ENCODE results near the gene DOK6. TPM values are rescaled to one million over a fixed set of nuclear protein-coding genes. Genes with fewer than 3 reads are reported as not detected.

The DOK6 gene
- total RNA-seq, 1 donor, result 2.1 TPM

DNA sequence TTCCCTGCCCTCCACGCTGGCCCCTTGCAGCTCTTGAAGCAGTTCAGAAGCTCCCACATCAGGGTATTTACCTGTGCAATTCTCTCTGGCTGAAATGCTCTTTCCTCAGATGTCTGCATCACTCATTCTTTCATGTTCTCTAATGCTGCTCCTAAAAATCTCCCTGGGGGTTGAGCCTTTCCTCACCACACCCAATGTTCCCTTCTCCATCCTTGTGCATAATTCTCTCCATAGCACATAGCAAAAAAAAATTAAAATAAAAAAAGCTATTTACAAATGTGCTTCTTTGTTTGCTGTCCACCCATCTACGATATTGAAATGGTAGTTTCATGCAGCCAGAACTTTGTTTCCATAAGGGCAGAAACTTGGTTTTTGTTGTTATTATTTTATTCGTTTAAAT is 155.5 kb downstream of the DOK6 start:
- DNase-seq (ENCODE audit: low read depth), result no peak
- TF ChIP-seq, protein P1, sequence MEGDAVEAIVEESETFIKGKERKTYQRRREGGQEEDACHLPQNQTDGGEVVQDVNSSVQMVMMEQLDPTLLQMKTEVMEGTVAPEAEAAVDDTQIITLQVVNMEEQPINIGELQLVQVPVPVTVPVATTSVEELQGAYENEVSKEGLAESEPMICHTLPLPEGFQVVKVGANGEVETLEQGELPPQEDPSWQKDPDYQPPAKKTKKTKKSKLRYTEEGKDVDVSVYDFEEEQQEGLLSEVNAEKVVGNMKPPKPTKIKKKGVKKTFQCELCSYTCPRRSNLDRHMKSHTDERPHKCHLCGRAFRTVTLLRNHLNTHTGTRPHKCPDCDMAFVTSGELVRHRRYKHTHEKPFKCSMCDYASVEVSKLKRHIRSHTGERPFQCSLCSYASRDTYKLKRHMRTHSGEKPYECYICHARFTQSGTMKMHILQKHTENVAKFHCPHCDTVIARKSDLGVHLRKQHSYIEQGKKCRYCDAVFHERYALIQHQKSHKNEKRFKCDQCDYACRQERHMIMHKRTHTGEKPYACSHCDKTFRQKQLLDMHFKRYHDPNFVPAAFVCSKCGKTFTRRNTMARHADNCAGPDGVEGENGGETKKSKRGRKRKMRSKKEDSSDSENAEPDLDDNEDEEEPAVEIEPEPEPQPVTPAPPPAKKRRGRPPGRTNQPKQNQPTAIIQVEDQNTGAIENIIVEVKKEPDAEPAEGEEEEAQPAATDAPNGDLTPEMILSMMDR (IDR thresholded peaks at IDR 0.05; ENCODE audit: insufficient read depth, low read length), result no peak
- H3K4me3 ChIP-seq (ENCODE audit: low read depth, low read length), result no peak overlapping the region

DNA sequence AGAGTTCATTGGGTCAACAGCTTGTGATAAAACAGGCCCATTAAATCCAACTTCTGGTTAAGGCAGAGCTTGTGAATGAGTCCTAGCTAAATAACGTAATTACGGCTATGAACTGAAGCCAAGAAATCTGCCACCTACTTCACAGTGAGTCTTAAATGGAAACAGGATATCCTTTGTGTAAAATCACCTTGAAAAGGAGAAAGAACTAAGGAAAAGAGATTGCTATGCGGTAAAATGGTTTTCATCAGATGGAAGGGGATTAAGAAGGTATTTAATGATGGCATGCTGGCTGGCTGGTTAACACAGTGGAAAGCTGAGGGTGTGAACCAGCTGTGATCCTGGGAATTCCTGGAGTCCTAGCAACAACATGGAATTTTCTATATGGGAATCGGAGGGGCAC is 156.6 kb downstream of the DOK6 start:
- no peak overlapping the region for H3K4me3 ChIP-seq (ENCODE audit: low read depth, low read length)
- DNase-seq (ENCODE audit: low read depth), result no peak
- TF ChIP-seq, protein P1 (IDR thresholded peaks at IDR 0.05; ENCODE audit: insufficient read depth, low read length), result no peak

DNA sequence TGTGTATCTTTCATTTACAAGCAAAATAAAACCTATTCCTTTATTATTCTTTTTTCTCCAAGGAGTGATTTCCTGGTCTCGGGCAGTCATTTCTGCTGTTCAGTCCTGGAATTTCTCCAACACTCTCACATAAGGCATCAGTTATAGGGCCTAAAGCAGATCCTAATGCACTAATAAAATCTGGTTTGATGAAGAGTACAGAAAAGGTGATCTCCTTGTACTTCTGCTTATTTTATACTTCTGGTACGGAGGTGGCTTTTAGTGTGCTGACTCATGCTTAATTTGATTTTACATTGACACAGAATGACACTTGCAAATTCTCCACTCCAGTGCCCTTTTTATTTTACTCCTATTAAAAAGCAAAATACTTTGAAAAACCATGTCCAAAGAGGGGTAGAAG is 157.4 kb downstream of the DOK6 start:
- H3K4me3 ChIP-seq (ENCODE audit: low read depth, low read length), result no peak overlapping the region
- no peak for DNase-seq (ENCODE audit: low read depth)
- TF ChIP-seq, protein P1 (IDR thresholded peaks at IDR 0.05; ENCODE audit: insufficient read depth, low read length), result no peak

DNA sequence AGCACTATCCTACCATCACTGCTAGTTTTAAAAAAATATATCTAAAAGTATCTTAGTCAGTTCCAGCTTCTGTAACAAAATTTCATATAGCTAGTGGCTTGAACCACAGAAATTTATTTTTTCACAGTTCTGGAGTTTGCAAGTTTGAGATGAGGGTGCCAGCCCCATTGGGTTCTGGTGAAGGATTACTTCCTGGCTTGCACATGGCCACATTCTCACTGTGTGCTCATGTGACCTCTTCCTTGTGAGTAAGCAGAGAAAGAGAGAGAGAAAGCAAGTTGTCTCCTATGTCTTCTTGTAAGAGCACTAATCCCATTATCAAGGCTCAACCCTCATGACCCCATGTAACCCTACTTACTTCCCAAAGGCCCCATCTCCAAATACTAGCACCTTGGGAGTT is 158.9 kb downstream of the DOK6 start:
- TF ChIP-seq, protein P1 (IDR thresholded peaks at IDR 0.05; ENCODE audit: insufficient read depth, low read length), result no peak
- H3K4me3 ChIP-seq (ENCODE audit: low read depth, low read length), result no peak overlapping the region
- no peak for DNase-seq (ENCODE audit: low read depth)

DNA sequence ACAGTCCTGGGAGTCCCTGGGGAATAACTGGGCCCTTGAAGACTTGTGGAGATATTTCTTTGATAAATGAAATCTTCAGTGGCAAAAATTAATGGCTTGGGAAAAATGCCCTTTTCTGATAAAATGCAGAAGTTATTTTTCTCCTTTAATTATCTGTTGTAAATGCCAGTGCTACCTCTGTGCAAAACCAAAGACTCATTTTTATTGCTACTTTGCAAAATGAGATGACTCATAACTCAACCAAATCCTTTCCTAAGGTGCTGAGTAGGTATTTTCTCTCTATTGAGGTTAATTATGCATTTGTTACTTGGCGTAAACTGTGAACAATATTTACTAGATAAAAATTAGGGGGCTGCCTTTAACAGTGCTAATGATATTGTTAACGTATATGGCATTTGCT is 163.9 kb downstream of the DOK6 start:
- TF ChIP-seq, protein P1 (IDR thresholded peaks at IDR 0.05; ENCODE audit: insufficient read depth, low read length), result no peak
- H3K4me3 ChIP-seq (ENCODE audit: low read depth, low read length), result no peak overlapping the region
- DNase-seq (ENCODE audit: low read depth), result no peak

DNA sequence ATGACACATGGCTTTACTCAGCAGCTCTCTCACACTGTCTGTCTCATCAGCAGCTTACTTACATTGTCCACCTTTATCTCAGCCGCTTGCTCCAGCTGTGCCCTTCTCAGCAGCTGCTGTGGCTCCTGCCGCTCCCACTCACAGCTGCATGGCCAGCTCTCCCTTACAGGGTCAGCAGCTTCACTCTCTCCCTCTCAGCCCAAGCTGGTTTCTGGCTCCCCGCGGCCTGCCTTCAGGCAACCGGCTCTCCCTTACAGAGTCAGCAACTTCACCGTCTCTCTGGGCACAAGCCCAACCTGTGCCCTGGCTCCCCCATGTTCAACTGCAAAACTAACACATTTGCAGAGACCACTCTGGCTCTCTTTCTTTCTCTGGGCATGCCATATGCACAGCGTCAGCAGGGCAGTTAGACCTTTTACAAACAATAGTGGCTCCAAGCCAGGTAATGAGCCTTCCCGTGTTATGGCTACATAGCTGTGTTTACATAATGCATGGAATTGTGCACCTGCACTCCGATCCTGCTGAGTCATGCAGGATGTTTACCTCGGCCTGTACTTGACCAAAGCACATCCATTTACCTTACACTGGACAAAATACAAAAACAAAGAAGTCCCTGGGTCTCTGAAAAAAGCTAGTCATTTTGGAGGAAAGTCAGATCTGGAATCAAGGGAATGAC is 167.3 kb downstream of the DOK6 start:
- TF ChIP-seq, protein P1 (IDR thresholded peaks at IDR 0.05; ENCODE audit: insufficient read depth, low read length), result no peak
- DNase-seq (ENCODE audit: low read depth), result no peak
- no peak overlapping the region for H3K4me3 ChIP-seq (ENCODE audit: low read depth, low read length)

DNA sequence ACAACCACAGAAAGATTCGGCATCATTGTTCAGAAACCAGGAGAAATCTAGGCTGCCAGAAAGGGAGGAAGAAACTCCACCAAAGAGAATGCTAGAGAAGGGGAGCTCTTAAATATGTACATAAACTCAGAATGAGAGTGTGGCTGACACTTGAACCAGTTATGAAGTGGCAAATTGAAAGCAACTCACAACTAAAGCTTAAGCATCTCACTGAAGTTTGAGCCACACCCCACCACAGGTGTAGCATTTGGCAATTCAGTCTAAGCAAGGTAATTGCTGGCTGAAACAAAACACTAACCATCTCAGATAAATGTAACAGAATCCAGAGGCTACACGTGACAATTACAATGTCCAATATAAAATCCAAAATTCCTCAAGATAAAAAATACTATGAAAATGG is 168.4 kb downstream of the DOK6 start:
- TF ChIP-seq, protein P1 (IDR thresholded peaks at IDR 0.05; ENCODE audit: insufficient read depth, low read length), result no peak
- DNase-seq (ENCODE audit: low read depth), result no peak
- H3K4me3 ChIP-seq (ENCODE audit: low read depth, low read length), result no peak overlapping the region

All from fibroblast of the aortic adventitia (primary cell).